HS-27A (cell line): ENCODE measurements around the gene MYB.
"Not testable (repeated sequence)": the region's sequence is repeated elsewhere in the genome, so short reads cannot be mapped to it uniquely, and the experiment has no call there.

Experiments
- DNase-seq: peaks from one replicate; pipeline ENCODE4 v3.0.0-alpha.2; 2012; ENCODE audit warnings: low read depth, missing footprints

Gene MYB

GRCh38 chr6:135222623-135223022 is 41.5 kb downstream of the MYB start:
- DNase-seq = no peak

GRCh38 chr6:135224037-135224647 is 43.0 kb downstream of the MYB start:
- no peak for DNase-seq

- no peak for DNase-seq
Measured at GRCh38 chr6:135225911-135226310, 44.8 kb downstream of the MYB start.

- DNase-seq = no peak
Measured at GRCh38 chr6:135226537-135226936, 45.4 kb downstream of the MYB start.

GRCh38 chr6:135227349-135227748 is 46.2 kb downstream of the MYB start:
- no peak for DNase-seq

GRCh38 chr6:135227758-135228157 is 46.6 kb downstream of the MYB start:
- DNase-seq = no peak

- DNase-seq = no peak
Measured at GRCh38 chr6:135228486-135228885, 47.4 kb downstream of the MYB start.

- no peak for DNase-seq
Measured at GRCh38 chr6:135229996-135230395, 48.9 kb downstream of the MYB start.

GRCh38 chr6:135230711-135231468 is 49.8 kb downstream of the MYB start:
- DNase-seq = no peak

- DNase-seq = no peak
Measured at GRCh38 chr6:135231469-135231844, 50.3 kb downstream of the MYB start.

GRCh38 chr6:135233686-135234491 is 52.8 kb downstream of the MYB start:
- no peak for DNase-seq

- no peak for DNase-seq
Measured at GRCh38 chr6:135234492-135234780, 53.3 kb downstream of the MYB start.

GRCh38 chr6:135235716-135236115 is 54.6 kb downstream of the MYB start:
- DNase-seq = no peak

- no peak for DNase-seq
Measured at GRCh38 chr6:135236319-135236718, 55.2 kb downstream of the MYB start.

- DNase-seq = no peak
Measured at GRCh38 chr6:135236732-135237131, 55.6 kb downstream of the MYB start.

GRCh38 chr6:135240711-135241110 is 59.6 kb downstream of the MYB start:
- no peak for DNase-seq

- DNase-seq = no peak
Measured at GRCh38 chr6:135243871-135244796, 63.0 kb downstream of the MYB start.

GRCh38 chr6:135244805-135245204 is 63.7 kb downstream of the MYB start:
- no peak for DNase-seq

- DNase-seq = not testable (repeated sequence)
Measured at GRCh38 chr6:135246412-135247012, 65.4 kb downstream of the MYB start.

GRCh38 chr6:135250234-135250633 is 69.1 kb downstream of the MYB start:
- DNase-seq = peak; percentile 3

GRCh38 chr6:135250751-135251497 is 69.8 kb downstream of the MYB start:
- no peak for DNase-seq
